HL-60 (cell line): ENCODE results near the gene INTS7.

Source experiments
- DNase-seq, 2 experiments: peaks; one replicate each; pipeline ENCODE4 v3.0.0-alpha.2; 2010 to 2020; ENCODE audit warnings: low read depth in 1 of 2, low spot score in 1 of 2
- H3K27ac ChIP-seq: fragments of 250-450 bp; sonication (Bioruptor Pico); replicated peaks from 2 replicates; pipeline ENCODE4 v1.5.1; 2020; ENCODE audit warnings: mild to moderate bottlenecking, moderate library complexity
- H3K27me3 ChIP-seq: fragments of 250-450 bp; sonication (Bioruptor Pico); 2 replicates; pipeline ENCODE4 v1.5.1; 2021; ENCODE audit warnings: mild to moderate bottlenecking, moderate library complexity; ENCODE audit not compliant: insufficient read depth, poor library complexity, severe bottlenecking
- H3K4me3 ChIP-seq: replicated peaks from 2 replicates; pipeline ENCODE4 v1.5.1; 2011; ENCODE audit warnings: mild to moderate bottlenecking, control low read depth, low read length; ENCODE audit not compliant: insufficient read depth
- CTCF ChIP-seq: IDR thresholded peaks from one replicate; pipeline ENCODE4 v1.5.1; 2011; ENCODE audit warnings: low read length, control low read depth, inconsistent platforms; ENCODE audit not compliant: insufficient read depth
- GABPA ChIP-seq: IDR thresholded peaks from 2 replicates; pipeline ENCODE4 v1.6.1; 2012; ENCODE audit warnings: low read depth
- POLR2AphosphoS5 ChIP-seq: IDR thresholded peaks from 2 replicates; pipeline ENCODE4 v1.6.1; 2012; ENCODE audit warnings: low read depth
- REST ChIP-seq: IDR thresholded peaks from 2 replicates; pipeline ENCODE4 v1.6.1; 2012; ENCODE audit warnings: low read depth; ENCODE audit not compliant: insufficient replicate concordance
- SPI1 ChIP-seq: IDR thresholded peaks from 2 replicates; pipeline ENCODE4 v1.6.1; 2012; ENCODE audit warnings: low read depth, mild to moderate bottlenecking, borderline replicate concordance

Gene INTS7

GRCh38 chr1:212037900-212038299, 2.5 kb upstream of the INTS7 start:
- no peak for TF ChIP-seq CTCF
- no peak for TF ChIP-seq REST
- 0 out of 2 replicates have a peak, but pooled peaks have one; percentile 25 for TF ChIP-seq POLR2AphosphoS5
- no peak for TF ChIP-seq GABPA
- no peak for TF ChIP-seq SPI1

GRCh38 chr1:212035835-212036605, 663 bp upstream of the INTS7 start:
- Histone ChIP-seq H3K27ac (peak overlapping the region; percentile 94), H3K4me3 (peak overlapping the region; percentile 79), H3K27me3 (no peaks in the 10 kb centered on the region)
- TF ChIP-seq POLR2AphosphoS5 (no peak), REST (peak; percentile 25)
- DNase-seq, result no peak

More at GRCh38 chr1:212037900-212038299, 2.5 kb upstream of the INTS7 start:
- Histone ChIP-seq H3K27me3 (no peaks in the 10 kb centered on the region), H3K4me3 (peak overlapping the region; percentile 79), H3K27ac (no peak overlapping the region)
- peak; percentile 41 to 53 for DNase-seq

GRCh38 chr1:212034516-212035122, 738 bp downstream of the INTS7 start:
- peak overlapping the region; percentile 94 for H3K27ac ChIP-seq
- H3K27me3 ChIP-seq, result no peaks in the 10 kb centered on the region
- peak overlapping the region; percentile 86 for H3K4me3 ChIP-seq
- TF ChIP-seq SPI1 (no peak), CTCF (no peak), REST (no peak), GABPA (no peak)
- DNase-seq, result peak in 1 of 2 experiments; percentile 95
